Adrenal gland (tissue), 12 donors: Measurements from ENCODE around the gene BANF2. TPM values are rescaled to one million over a fixed set of nuclear protein-coding genes. Genes with fewer than 3 reads are reported as not detected.
A peak's percentile ranks its signal among the peaks of the same experiment; 100 is the strongest.

Experiments used
- DNase-seq, 7 donors: peaks; one replicate each; pipeline ENCODE4 v3.0.0-alpha.2; 2019 to 2020
- H3K27ac ChIP-seq, 5 donors: fragments of 200-600 bp; sonication (generic) in 4 of 5; 1 replicate in 3 of 5; 2 replicates in 2 of 5; pipeline versions ENCODE4 v1.5.1 to v1.8.0; 2016 to 2020; ENCODE audit warnings: mild to moderate bottlenecking in 1 of 5
- H3K27me3 ChIP-seq: fragments of 200-600 bp; 2 replicates; pipeline ENCODE4 v1.8.0; 2021
- H3K36me3 ChIP-seq, 2 donors: fragments of 200-600 bp; replicated peaks in 1 of 2; 1 replicate in 1 of 2; 2 replicates in 1 of 2; pipeline versions ENCODE4 v1.5.1 to v1.8.0; 2018 to 2022
- H3K4me1 ChIP-seq, 2 donors: fragments of 200-600 bp; replicated peaks in 1 of 2; 1 replicate in 1 of 2; 2 replicates in 1 of 2; pipeline versions ENCODE4 v1.5.1 to v1.8.0; 2018 to 2021
- H3K4me3 ChIP-seq, 4 donors: fragments of 200-600 bp; sonication (generic) in 3 of 4; one replicate each; pipeline ENCODE4 v1.5.1; 2016 to 2018
- H3K9me3 ChIP-seq, 3 donors: fragments of 200-600 bp; sonication (generic) in 1 of 3; replicated peaks in 1 of 3; 1 replicate in 2 of 3; 2 replicates in 1 of 3; pipeline versions ENCODE4 v1.5.1 to v1.8.0; 2016 to 2021
- CTCF ChIP-seq, 6 experiments: fragments of 450-650 bp in 4 of 6; fragments of 200-600 bp in 2 of 6; sonication (generic) in 1 of 6; IDR thresholded peaks; 1 replicate in 5 of 6; 2 replicates in 1 of 6; pipeline versions ENCODE4 v1.5.1 to v1.8.0; 2016 to 2021; ENCODE audit warnings: antibody characterized with exemption in 6 of 6, mild to moderate bottlenecking in 2 of 6, moderate library complexity in 1 of 6
- POLR2A ChIP-seq, 2 donors: fragments of 450-650 bp; IDR thresholded peaks; one replicate each; pipeline ENCODE4 v1.6.1; 2017; ENCODE audit warnings: antibody characterized with exemption in 2 of 2, mild to moderate bottlenecking in 2 of 2, moderate library complexity in 1 of 2
- WGBS, 4 donors: extraction: QIAGEN DNeasy Blood & Tissue Kit in 2 of 4; methylation state at CpG; one replicate each; pipeline versions ENCODE4 v1.1.5 to v1.1.7; 2013 to 2017; 5-methylcytosine and 5-hydroxymethylcytosine counted together
- intact Hi-C, 2 donors: fragments of 100-400 bp; cut with DNase I; formaldehyde crosslinking; loops; one replicate each; pipeline versions ENCODE4 v1.14.1 to v1.15.0; 2022 to 2023
- polyA plus RNA-seq, 3 donors: library from polyadenylated mRNA; stranded (reverse); fragments of 200-250 nt in 2 of 3; fragments of 350-450 nt in 1 of 3; fragmentation: Illumina TruSeq in 1 of 3; extraction: RNeasy Lipid Tissue Mini Kit (QIAGEN cat#74804) in 1 of 3; gene quantifications; one replicate each; pipeline ENCODE4 v1.2.3, GENCODE V29; 2013 to 2014
- total RNA-seq, 9 donors: library from RNA; depleted of rRNA in 4 of 9; stranded (reverse); fragments of >200 nt in 4 of 9; fragments of 120-200 nt in 1 of 9; fragmentation: NEBNext Ultra II Directional in 1 of 9; extraction: Animal tissue kit (Norgen Biotek cat#: 25700) in 1 of 9; gene quantifications; one replicate each; pipeline versions ENCODE4 v1.1.0 to v1.2.4, GENCODE V29; 2013 to 2023
- donor health status: healthy with polysubstance abuse.
- donor health status: Bipolar disorder and iron deficiency.
- donor health status: DM: yes; HTN: yes; CAD: no.
- donor health status: DM: no; HTN: no; CAD: no.
- donor health status: DM: no; HTN: no; CAD: no.
- donor health status: DM: yes; HTN: yes; CAD: no.

The BANF2 gene
- total and polyA plus RNA-seq, 12 donors: not detected

DNA sequence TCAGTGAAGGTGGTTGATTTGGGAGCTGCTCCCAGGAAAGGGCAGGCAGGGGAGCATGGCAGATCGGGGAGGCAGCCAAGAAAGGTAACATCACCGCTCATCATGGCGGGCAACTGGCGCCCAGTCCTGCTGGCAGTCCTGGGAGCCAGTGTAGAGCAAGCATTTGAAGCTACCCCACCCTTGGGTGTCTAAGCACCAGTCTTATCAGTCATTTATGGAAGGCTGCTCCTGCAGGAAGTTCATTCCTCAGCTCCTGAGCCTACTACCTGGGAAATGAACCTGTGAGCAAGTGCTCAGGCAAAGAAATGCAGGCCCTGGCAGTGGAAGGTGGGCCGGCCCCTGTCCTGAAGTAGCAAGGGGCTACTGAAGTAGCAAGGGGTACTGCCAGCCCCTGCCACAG lies 41.5 kb downstream of the BANF2 start:
- H3K27ac ChIP-seq: no peak overlapping the region
- no peaks in the 10 kb centered on the region for H3K27me3 ChIP-seq
- no peak for DNase-seq
- H3K36me3 ChIP-seq: no peaks in the 10 kb centered on the region
- no peak overlapping the region for H3K4me3 ChIP-seq
- WGBS, 4 donors: 88 to 100% (median 97%) methylated on average over 5 of the region's 5 CpGs
- intact Hi-C loops: no loop called here
- H3K4me1 ChIP-seq: no peaks in the 10 kb centered on the region
- no peaks in the 10 kb centered on the region for H3K9me3 ChIP-seq
- TF ChIP-seq CTCF (IDR thresholded peaks at IDR 0.05) (no peak), POLR2A (IDR thresholded peaks at IDR 0.05) (no peak)

DNA sequence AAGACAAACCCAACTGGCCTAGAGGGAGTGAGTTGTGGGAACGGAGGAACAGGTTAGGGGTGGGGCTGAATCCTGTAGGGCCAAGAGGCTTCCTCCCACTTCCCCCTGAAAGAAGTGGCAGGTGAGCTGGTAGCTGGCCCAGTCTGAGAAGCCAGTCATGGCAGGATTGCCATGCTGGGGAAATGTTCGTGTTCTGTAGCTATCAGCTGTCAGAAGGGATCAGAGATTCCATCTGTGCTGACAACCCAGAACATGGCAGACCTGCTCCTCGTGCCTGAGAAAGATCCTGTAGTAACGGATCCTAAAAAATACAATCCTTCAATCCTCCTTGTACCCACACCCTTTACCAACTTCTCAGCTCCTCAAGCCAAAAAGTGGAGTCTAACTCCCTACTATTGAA lies 43.0 kb downstream of the BANF2 start:
- DNase-seq: no peak
- 65 to 72% (median 67%) methylated on average over 4 of the region's 4 CpGs for whole genome bisulfite sequencing, 4 donors
- no peaks in the 10 kb centered on the region for H3K36me3 ChIP-seq
- H3K9me3 ChIP-seq: no peaks in the 10 kb centered on the region
- no peaks in the 10 kb centered on the region for H3K27me3 ChIP-seq
- no peak for TF ChIP-seq POLR2A (IDR thresholded peaks at IDR 0.05)
- no peak for TF ChIP-seq CTCF (IDR thresholded peaks at IDR 0.05)
- no peak overlapping the region for H3K4me3 ChIP-seq
- H3K27ac ChIP-seq: no peak overlapping the region
- peaks cover 0 to 3% of the 10 kb centered on the region in 2 donors for H3K4me1 ChIP-seq
- intact Hi-C loops: no loop called here

GRCh38 chr20:17743677-17744076 lies 43.9 kb downstream of the BANF2 start:
- no peaks in the 10 kb centered on the region for H3K27me3 ChIP-seq
- TF ChIP-seq POLR2A (IDR thresholded peaks at IDR 0.05) (no peak), CTCF (IDR thresholded peaks at IDR 0.05) (no peak)
- no peaks in the 10 kb centered on the region for H3K36me3 ChIP-seq
- WGBS, 4 donors: 86 to 93% (median 89%) methylated on average over 6 of the region's 6 CpGs
- intact Hi-C loops: no loop called here
- H3K4me3 ChIP-seq: no peak overlapping the region
- H3K4me1 ChIP-seq: peaks cover 0 to 3% of the 10 kb centered on the region in 2 donors
- no peaks in the 10 kb centered on the region for H3K9me3 ChIP-seq
- no peak for DNase-seq
- no peak overlapping the region for H3K27ac ChIP-seq

DNA sequence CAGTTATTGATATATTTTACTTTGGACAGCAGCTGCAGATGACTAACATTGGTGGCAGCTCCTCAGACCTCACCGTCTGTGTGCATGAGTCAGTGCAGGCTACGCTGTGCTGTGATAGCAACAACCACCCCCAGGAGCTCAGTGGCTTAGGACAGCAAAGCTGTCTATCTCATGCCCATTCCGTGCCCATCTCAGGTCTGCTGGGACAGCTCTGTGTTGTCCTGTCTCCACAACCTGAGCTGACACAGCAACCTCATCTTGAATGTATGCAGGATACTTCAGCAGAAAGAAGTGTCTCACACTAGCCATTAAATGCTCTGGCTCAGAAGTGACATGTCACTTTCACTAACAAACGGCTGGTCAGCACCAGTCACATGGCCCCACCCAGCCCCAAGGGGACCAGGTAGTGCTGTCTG lies 47.7 kb downstream of the BANF2 start:
- no peaks in the 10 kb centered on the region for H3K36me3 ChIP-seq
- no peaks in the 10 kb centered on the region for H3K9me3 ChIP-seq
- no peak overlapping the region for H3K4me3 ChIP-seq
- peak in 1 of 6 experiments; percentile 20 for TF ChIP-seq CTCF (IDR thresholded peaks at IDR 0.05)
- no peak for TF ChIP-seq POLR2A (IDR thresholded peaks at IDR 0.05)
- H3K27ac ChIP-seq: peak overlapping the region in 1 of 5 donors; percentile 38
- H3K4me1 ChIP-seq: peaks cover 3 to 5% of the 10 kb centered on the region in 2 donors
- H3K27me3 ChIP-seq: no peaks in the 10 kb centered on the region
- WGBS, 4 donors: 25 to 35% (median 27%) methylated on average over 4 of the region's 4 CpGs
- intact Hi-C loops: no loop called here
- DNase-seq: peak; percentile 50 to 85 (median 81)
